SK-N-SH treated with all-trans-retinoic acid at 6 μM for 48 hours (cell line): ENCODE results near the gene PPP1R2.
A peak's percentile ranks its signal among the peaks of the same experiment; 100 is the strongest.

Experiments
- ATAC-seq: fragments of 200-7000 bp; cut with Tn5 transposase; 3 replicates; pipeline ENCODE4 v1.9.1; 2020; ENCODE audit warnings: mild to moderate bottlenecking, moderate library complexity
- ARNTL ChIP-seq: fragments of 450-650 bp; formaldehyde crosslinking; IDR thresholded peaks from 2 replicates; pipeline ENCODE4 v1.5.0; 2020; ENCODE audit warnings: low read depth, mild to moderate bottlenecking, moderate library complexity, borderline replicate concordance
- BACH2 ChIP-seq: fragments of 250-450 bp; sonication (Bioruptor Pico); IDR thresholded peaks from 2 replicates; pipeline ENCODE4 v1.9.0; 2021; ENCODE audit warnings: mild to moderate bottlenecking, borderline replicate concordance
- CREB5 ChIP-seq: fragments of 250-450 bp; sonication (Bioruptor Pico); IDR thresholded peaks from 2 replicates; pipeline ENCODE4 v1.5.1; 2020; ENCODE audit warnings: low read depth, mild to moderate bottlenecking, moderate library complexity
- CSDC2 ChIP-seq: fragments of 250-450 bp; sonication (Bioruptor Pico); IDR thresholded peaks from 2 replicates; pipeline ENCODE4 v1.5.0; 2020; ENCODE audit warnings: mild to moderate bottlenecking, moderate library complexity
- ESRRG ChIP-seq: fragments of 250-450 bp; sonication (Bioruptor Pico); IDR thresholded peaks from 2 replicates; pipeline ENCODE4 v1.6.1; 2021; ENCODE audit warnings: mild to moderate bottlenecking
- GLIS3 ChIP-seq: fragments of 250-450 bp; sonication (Bioruptor Pico); IDR thresholded peaks from 2 replicates; pipeline ENCODE4 v1.5.0; 2020; ENCODE audit warnings: mild to moderate bottlenecking, moderate library complexity
- ISL1 ChIP-seq: fragments of 250-450 bp; sonication (Bioruptor Pico); IDR thresholded peaks from 2 replicates; pipeline ENCODE4 v2.1.2; 2022; ENCODE audit warnings: mild to moderate bottlenecking, moderate library complexity
- OSR1 ChIP-seq: fragments of 250-450 bp; sonication (Bioruptor Pico); IDR thresholded peaks from 2 replicates; pipeline ENCODE4 v1.8.0; 2022; ENCODE audit warnings: moderate library complexity, mild to moderate bottlenecking, inconsistent platforms
- POU6F1 ChIP-seq: fragments of 250-450 bp; sonication (Bioruptor Pico); IDR thresholded peaks from 2 replicates; pipeline ENCODE4 v1.8.0; 2021; ENCODE audit warnings: low read depth, mild to moderate bottlenecking, moderate library complexity, borderline replicate concordance
- PPARA ChIP-seq: fragments of 250-450 bp; sonication (Bioruptor Pico); IDR thresholded peaks from 2 replicates; pipeline ENCODE4 v1.5.0; 2020; ENCODE audit warnings: mild to moderate bottlenecking, borderline replicate concordance
- RARB ChIP-seq: fragments of 250-450 bp; sonication (Bioruptor Pico); IDR thresholded peaks from 2 replicates; pipeline ENCODE4 v1.8.0; 2021; ENCODE audit warnings: mild to moderate bottlenecking, moderate library complexity
- TCF4 ChIP-seq: fragments of 250-450 bp; sonication (Bioruptor Pico); IDR thresholded peaks from 2 replicates; pipeline ENCODE4 v1.8.0; 2021; ENCODE audit warnings: mild to moderate bottlenecking, moderate library complexity, borderline replicate concordance
- TOX ChIP-seq: fragments of 250-450 bp; sonication (Bioruptor Pico); IDR thresholded peaks from 2 replicates; pipeline ENCODE4 v1.8.0; 2021; ENCODE audit warnings: mild to moderate bottlenecking, moderate library complexity, borderline replicate concordance
- TSHZ2 ChIP-seq: fragments of 250-450 bp; sonication (Bioruptor Pico); IDR thresholded peaks from 2 replicates; pipeline ENCODE4 v1.5.0; 2020; ENCODE audit warnings: mild to moderate bottlenecking, moderate library complexity
- ZC3H10 ChIP-seq: fragments of 250-450 bp; sonication (Bioruptor Pico); IDR thresholded peaks from 2 replicates; pipeline ENCODE4 v1.5.1; 2021; ENCODE audit warnings: mild to moderate bottlenecking, moderate library complexity
- ZFP3 ChIP-seq: fragments of 250-450 bp; sonication (Bioruptor Pico); IDR thresholded peaks from 2 replicates; pipeline ENCODE4 v1.5.0; 2020; ENCODE audit warnings: mild to moderate bottlenecking, moderate library complexity
- ZFP30 ChIP-seq: fragments of 450-650 bp; formaldehyde crosslinking; IDR thresholded peaks from 2 replicates; pipeline ENCODE4 v1.5.0; 2022; ENCODE audit warnings: mild to moderate bottlenecking, moderate library complexity
- ZNF565 ChIP-seq: fragments of 450-650 bp; formaldehyde crosslinking; conservative IDR thresholded peaks from 2 replicates; pipeline ENCODE4 v1.5.0; 2020; ENCODE audit warnings: low read depth, mild to moderate bottlenecking, moderate library complexity
- ZNF8 ChIP-seq: fragments of 450-650 bp; formaldehyde crosslinking; IDR thresholded peaks from 2 replicates; pipeline ENCODE4 v1.5.0; 2020; ENCODE audit warnings: mild to moderate bottlenecking, moderate library complexity
- TF ChIP-seq, protein P1 (sequence below): fragments of 250-450 bp; sonication (Bioruptor Pico); IDR thresholded peaks from 2 replicates; pipeline ENCODE4 v1.5.1; 2021; ENCODE audit warnings: mild to moderate bottlenecking, moderate library complexity
- TF ChIP-seq, protein P2 (sequence below): fragments of 250-450 bp; sonication (Bioruptor Pico); IDR thresholded peaks from 2 replicates; pipeline ENCODE4 v1.8.0; 2020; ENCODE audit warnings: mild to moderate bottlenecking, moderate library complexity, borderline replicate concordance

Gene PPP1R2

DNA sequence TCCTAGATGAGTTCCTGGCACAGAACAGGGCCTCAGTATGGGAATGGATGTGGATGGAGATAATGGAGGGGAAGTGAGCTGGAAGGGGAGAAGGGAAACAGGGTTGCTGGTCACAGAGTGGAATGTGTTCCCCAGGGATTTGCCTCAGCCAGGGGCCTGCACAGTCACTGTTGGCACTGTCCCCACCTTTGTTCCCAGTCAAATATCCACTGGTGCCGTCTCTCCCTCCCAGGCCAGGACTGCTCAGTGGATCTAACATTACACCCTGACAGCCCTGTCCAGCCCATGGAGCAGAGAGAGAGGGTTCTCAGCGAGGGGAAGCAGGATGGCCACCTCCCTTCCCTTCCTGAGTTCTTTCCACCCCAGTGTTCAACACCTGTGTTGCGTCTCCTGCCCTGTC lies 1.5 kb upstream of the PPP1R2 start:
- ATAC-seq, result no peak

DNA sequence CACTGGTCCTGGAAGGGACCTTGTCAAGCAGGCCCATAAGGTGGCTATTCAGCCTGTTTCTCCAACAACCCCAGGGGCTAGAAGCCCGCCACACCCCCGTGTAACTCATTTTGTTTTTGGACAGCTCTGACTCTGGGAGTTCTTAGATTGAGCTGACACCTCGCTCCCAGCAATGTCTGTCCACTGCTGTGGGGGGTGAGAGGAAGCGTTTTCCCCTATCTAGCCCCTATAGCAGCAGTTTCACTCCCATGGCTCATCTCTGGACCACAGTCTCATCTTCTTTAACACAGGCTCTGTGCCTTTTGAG lies 1.1 kb upstream of the PPP1R2 start:
- TF ChIP-seq ESRRG (CRISPR knock-in tag) (no peak), ZNF565 (CRISPR knock-in tag) (no peak), TCF4 (CRISPR knock-in tag) (no peak), ZFP3 (CRISPR knock-in tag) (no peak), OSR1 (CRISPR knock-in tag) (no peak), CREB5 (CRISPR knock-in tag) (no peak), CSDC2 (CRISPR knock-in tag) (no peak)
- TF ChIP-seq, protein P1, sequence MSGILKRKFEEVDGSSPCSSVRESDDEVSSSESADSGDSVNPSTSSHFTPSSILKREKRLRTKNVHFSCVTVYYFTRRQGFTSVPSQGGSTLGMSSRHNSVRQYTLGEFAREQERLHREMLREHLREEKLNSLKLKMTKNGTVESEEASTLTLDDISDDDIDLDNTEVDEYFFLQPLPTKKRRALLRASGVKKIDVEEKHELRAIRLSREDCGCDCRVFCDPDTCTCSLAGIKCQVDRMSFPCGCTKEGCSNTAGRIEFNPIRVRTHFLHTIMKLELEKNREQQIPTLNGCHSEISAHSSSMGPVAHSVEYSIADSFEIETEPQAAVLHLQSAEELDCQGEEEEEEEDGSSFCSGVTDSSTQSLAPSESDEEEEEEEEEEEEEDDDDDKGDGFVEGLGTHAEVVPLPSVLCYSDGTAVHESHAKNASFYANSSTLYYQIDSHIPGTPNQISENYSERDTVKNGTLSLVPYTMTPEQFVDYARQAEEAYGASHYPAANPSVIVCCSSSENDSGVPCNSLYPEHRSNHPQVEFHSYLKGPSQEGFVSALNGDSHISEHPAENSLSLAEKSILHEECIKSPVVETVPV, result no peak
- TF ChIP-seq, all 23 proteins: peak for 0
- no peak for ATAC-seq

More for the DNA sequence above, 1.5 kb upstream of the PPP1R2 start:
- TF ChIP-seq OSR1 (CRISPR knock-in tag) (no peak), ZFP3 (CRISPR knock-in tag) (no peak), ZNF8 (CRISPR knock-in tag) (no peak), PPARA (CRISPR knock-in tag) (no peak), TCF4 (CRISPR knock-in tag) (no peak)

- ATAC-seq, result peak; percentile 21; the same call in 2 of the 3 replicates
- TF ChIP-seq TOX (CRISPR knock-in tag), result no peak
- no peak for TF ChIP-seq ESRRG (CRISPR knock-in tag)
- no peak for TF ChIP-seq ARNTL (CRISPR knock-in tag)
- TF ChIP-seq ZC3H10 (CRISPR knock-in tag), result no peak
Measured at GRCh38 chr3:195543500-195544229, 540 bp upstream of the PPP1R2 start.

- peak; percentile 11; the same call in 2 of the 3 replicates for ATAC-seq
- TF ChIP-seq RARB (CRISPR knock-in tag) (no peak), ZFP30 (CRISPR knock-in tag) (no peak), TCF4 (CRISPR knock-in tag) (no peak), ARNTL (CRISPR knock-in tag) (no peak), GLIS3 (CRISPR knock-in tag) (no peak), ZNF565 (CRISPR knock-in tag) (no peak), POU6F1 (CRISPR knock-in tag) (no peak), BACH2 (CRISPR knock-in tag) (no peak), PPARA (CRISPR knock-in tag) (no peak), TSHZ2 (no peak), CREB5 (CRISPR knock-in tag) (no peak), TOX (CRISPR knock-in tag) (no peak), ZFP3 (CRISPR knock-in tag) (no peak), ESRRG (CRISPR knock-in tag) (no peak), ZC3H10 (CRISPR knock-in tag) (no peak), CSDC2 (CRISPR knock-in tag) (no peak), ISL1 (no peak)
- TF ChIP-seq, protein P1, result no peak
- TF ChIP-seq, protein P2, sequence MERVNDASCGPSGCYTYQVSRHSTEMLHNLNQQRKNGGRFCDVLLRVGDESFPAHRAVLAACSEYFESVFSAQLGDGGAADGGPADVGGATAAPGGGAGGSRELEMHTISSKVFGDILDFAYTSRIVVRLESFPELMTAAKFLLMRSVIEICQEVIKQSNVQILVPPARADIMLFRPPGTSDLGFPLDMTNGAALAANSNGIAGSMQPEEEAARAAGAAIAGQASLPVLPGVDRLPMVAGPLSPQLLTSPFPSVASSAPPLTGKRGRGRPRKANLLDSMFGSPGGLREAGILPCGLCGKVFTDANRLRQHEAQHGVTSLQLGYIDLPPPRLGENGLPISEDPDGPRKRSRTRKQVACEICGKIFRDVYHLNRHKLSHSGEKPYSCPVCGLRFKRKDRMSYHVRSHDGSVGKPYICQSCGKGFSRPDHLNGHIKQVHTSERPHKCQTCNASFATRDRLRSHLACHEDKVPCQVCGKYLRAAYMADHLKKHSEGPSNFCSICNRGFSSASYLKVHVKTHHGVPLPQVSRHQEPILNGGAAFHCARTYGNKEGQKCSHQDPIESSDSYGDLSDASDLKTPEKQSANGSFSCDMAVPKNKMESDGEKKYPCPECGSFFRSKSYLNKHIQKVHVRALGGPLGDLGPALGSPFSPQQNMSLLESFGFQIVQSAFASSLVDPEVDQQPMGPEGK (CRISPR knock-in tag), result no peak
Measured at GRCh38 chr3:195542316-195542697, 818 bp downstream of the PPP1R2 start.
